GM12878 (cell line): ENCODE data around the gene DOK7.

ENCODE experiments used
- ASH2L ChIP-seq: fragments of 300-600, 200-600 bp; sonication (generic); IDR thresholded peaks from 2 replicates; pipeline ENCODE4 v1.6.1; 2017; ENCODE audit warnings: low read depth, mild to moderate bottlenecking, borderline replicate concordance
- CEBPB ChIP-seq, 2 experiments: fragments of 150-350 bp in 1 of 2; IDR thresholded peaks; 2 replicates each; pipeline ENCODE4 v1.6.1; 2012 to 2014; ENCODE audit warnings: low read depth in 2 of 2, low read length in 2 of 2, borderline replicate concordance in 1 of 2, inconsistent platforms in 1 of 2
- CHD4 ChIP-seq: fragments of 200-600 bp; sonication (generic); IDR thresholded peaks from 2 replicates; pipeline ENCODE4 v1.6.1; 2016; ENCODE audit warnings: mild to moderate bottlenecking
- E4F1 ChIP-seq: fragments of 450-650 bp; IDR thresholded peaks from 2 replicates; pipeline ENCODE4 v1.6.1; 2018; ENCODE audit warnings: borderline replicate concordance, mild to moderate bottlenecking; ENCODE audit not compliant: partially characterized antibody
- EP300 ChIP-seq, 2 experiments: fragments of 150-350 bp in 1 of 2; IDR thresholded peaks; 2 replicates each; pipeline ENCODE4 v1.6.1; 2011 to 2012; ENCODE audit warnings: low read depth in 2 of 2, low read length in 2 of 2, borderline replicate concordance in 1 of 2, improper control_type of control experiment in 1 of 2, inconsistent platforms in 1 of 2; ENCODE audit not compliant: control insufficient read depth in 1 of 2
- FOS ChIP-seq: IDR thresholded peaks from 3 replicates; pipeline ENCODE4 v1.6.1; 2011; ENCODE audit warnings: borderline replicate concordance; ENCODE audit not compliant: insufficient read length; ENCODE audit errors: extremely low read depth
- HDAC2 ChIP-seq: fragments of 200-600 bp; sonication (generic); IDR thresholded peaks from 2 replicates; pipeline ENCODE4 v1.6.1; 2017
- PML ChIP-seq: IDR thresholded peaks from 2 replicates; pipeline ENCODE4 v1.6.1; 2012; ENCODE audit warnings: low read length, inconsistent platforms
- POLR2AphosphoS2 ChIP-seq: IDR thresholded peaks from 2 replicates; pipeline ENCODE4 v1.6.1; 2011; ENCODE audit warnings: low read depth, mild to moderate bottlenecking, low read length, improper control_type of control experiment, moderate library complexity
- SMC3 ChIP-seq: IDR thresholded peaks from 2 replicates; pipeline ENCODE4 v1.6.1; 2011; ENCODE audit warnings: low read length, improper control_type of control experiment, borderline replicate concordance
- ZBTB33 ChIP-seq: fragments of 450-650 bp; IDR thresholded peaks from 2 replicates; pipeline ENCODE4 v1.6.1; 2017; ENCODE audit warnings: mild to moderate bottlenecking

DNA sequence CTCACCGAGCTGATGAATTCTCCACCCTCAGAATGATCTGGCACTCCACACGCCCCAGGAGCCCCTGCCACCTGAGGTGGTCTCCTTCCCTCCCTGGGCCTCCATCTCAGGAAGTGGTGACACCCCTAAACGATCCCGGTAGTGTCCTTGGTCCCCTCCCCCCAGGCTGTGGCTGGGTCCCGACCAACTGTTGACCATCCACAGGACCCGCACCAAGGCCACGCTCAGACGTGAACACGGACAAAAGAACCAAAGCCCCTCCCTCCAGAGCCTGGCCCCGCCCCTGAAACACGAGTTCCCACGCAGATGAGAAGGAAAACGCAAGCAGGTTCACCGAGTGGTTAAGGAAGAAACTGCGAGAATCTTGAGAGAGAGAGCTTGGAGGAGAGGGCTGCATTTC, 52.5 kb downstream of the DOK7 start:
- no peak for TF ChIP-seq EP300 (IDR thresholded peaks at IDR 0.05; ENCODE audit: borderline replicate concordance in 1 of 2, control insufficient read depth in 1 of 2, low read depth in 2 of 2, low read length in 2 of 2)
- TF ChIP-seq PML: no peak
- TF ChIP-seq HDAC2: no peak
- no peak for TF ChIP-seq SMC3
- no peak for TF ChIP-seq E4F1
- TF ChIP-seq CHD4: no peak
- no peak for TF ChIP-seq ASH2L
- no peak for TF ChIP-seq POLR2AphosphoS2
- no peak for TF ChIP-seq CEBPB (IDR thresholded peaks at IDR 0.05; ENCODE audit: borderline replicate concordance in 1 of 2, low read depth in 2 of 2, low read length in 2 of 2)
- TF ChIP-seq FOS: no peak
- no peak for TF ChIP-seq ZBTB33
